ENCODE measurements around the gene COMMD1. TPM values are rescaled to one million over a fixed set of nuclear protein-coding genes. Genes with fewer than 3 reads are reported as not detected.
A peak's percentile ranks its signal among the peaks of the same experiment; 100 is the strongest.
"Not testable (repeated sequence)": the region's sequence is repeated elsewhere in the genome, so short reads cannot be mapped to it uniquely, and the experiment has no call there.

The COMMD1 gene
- polyA plus RNA-seq, 1 donor from 2014 or later: 55.2 TPM

DNA sequence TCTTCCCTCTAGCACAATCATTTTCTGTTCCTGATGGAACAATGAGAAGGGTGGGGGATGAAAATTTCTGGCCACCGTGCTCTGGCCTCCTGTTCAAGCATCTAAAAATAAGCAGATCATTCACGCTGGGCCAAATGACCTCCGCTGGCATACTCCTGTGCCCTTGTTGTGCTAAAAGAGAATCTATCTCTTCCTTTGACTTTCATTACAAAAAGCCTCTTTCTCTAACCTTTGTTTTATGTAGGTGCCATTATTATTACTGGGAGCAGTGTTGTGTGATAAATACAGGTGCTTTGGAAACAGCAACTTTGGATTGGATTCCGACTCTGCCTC is 245.8 kb downstream of the COMMD1 start:
- Mint-ChIP-seq H3K4me3 (no peak overlapping the region), H3K27ac (peak overlapping the region in 1 of 3 donors; percentile 20), H3K27me3 (no peaks in the 10 kb centered on the region), H3K9me3 (peaks cover 0 to 2% (median 0%) of the 10 kb centered on the region in 3 donors), H3K4me1 (peaks cover 0 to 13% (median 10%) of the 10 kb centered on the region in 3 donors), H3K36me3 (peaks cover 7% of the 10 kb centered on the region)

GRCh38 chr2:62152000-62152399 is 246.5 kb downstream of the COMMD1 start:
- Mint-ChIP-seq H3K9me3 (peaks cover 0 to 2% (median 0%) of the 10 kb centered on the region in 3 donors), H3K4me3 (no peak overlapping the region), H3K4me1 (peaks cover 0 to 8% (median 5%) of the 10 kb centered on the region in 3 donors), H3K36me3 (peaks cover 7% of the 10 kb centered on the region), H3K27me3 (no peaks in the 10 kb centered on the region), H3K27ac (no peak overlapping the region)

DNA sequence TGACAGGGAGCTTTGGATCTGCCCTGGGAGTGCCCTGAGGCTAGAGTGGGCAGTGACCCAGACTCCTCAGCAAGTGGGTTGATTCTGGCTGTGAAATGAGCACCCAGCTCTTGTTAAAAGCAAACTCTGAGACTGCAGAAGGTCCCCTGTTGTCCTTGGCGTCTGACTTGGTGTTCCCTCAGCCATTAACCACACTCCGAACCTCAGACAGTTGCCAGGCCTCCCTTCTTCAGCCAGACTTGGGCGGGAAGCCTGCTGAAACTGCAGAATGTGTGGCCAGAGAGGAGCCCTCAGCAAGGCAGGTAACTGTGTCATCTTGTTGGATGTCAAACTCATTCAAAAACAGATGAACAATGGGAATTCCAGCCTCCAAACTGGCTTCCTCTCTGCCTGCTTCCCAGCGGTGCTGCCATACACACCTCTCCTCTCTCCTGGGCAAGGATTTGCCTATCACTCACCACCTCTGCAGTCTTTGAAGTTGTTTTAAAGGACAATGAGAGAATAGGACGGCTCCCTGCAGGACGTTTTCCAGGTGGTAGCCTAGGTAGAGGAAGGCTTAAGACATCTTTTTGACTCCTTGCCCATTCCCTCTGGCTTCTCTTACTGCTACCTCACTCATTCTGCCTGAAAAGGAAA is 251.5 kb downstream of the COMMD1 start:
- H3K27ac Mint-ChIP-seq: no peak overlapping the region
- H3K4me3 Mint-ChIP-seq: no peak overlapping the region
- peaks cover 0 to 2% (median 0%) of the 10 kb centered on the region in 3 donors for H3K9me3 Mint-ChIP-seq

DNA sequence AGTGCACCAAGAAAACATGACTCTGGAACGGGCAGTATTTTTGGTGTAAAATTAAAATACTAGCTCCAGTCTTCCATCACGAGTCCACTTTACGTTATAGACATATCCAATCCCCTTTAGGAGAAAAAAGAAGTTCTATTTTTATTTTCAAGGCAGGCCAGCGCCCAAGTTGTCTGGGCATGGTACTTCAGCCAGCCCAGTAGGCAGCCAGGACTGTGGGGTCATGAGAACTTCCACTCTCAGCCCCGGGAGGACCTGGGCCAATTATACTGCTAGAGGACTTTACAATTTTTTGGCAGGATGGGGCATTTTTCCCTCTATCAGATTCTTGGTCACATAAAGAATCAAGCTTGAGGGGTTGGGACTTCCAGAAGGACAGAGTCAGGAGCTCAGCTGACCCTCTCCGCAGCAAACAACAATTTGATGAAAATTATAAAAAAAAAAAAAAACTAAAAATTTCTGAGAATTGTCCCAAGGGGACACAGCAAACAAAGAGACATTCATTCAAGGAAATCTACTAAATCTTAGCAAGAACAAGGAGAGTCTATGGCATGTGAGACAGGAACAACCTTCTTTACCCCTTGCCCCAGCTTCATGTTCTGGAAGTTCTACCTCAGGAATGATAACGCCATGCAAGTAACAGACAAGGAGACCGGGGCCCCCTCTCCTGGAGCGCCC is 253.1 kb downstream of the COMMD1 start:
- Mint-ChIP-seq H3K9me3 (peaks cover 0 to 2% (median 0%) of the 10 kb centered on the region in 3 donors), H3K4me3 (no peak overlapping the region), H3K4me1 (peaks cover 0 to 3% (median 0%) of the 10 kb centered on the region in 3 donors), H3K27me3 (no peaks in the 10 kb centered on the region), H3K27ac (no peak overlapping the region), H3K36me3 (peaks cover 7% of the 10 kb centered on the region)

More for the DNA sequence above, 251.5 kb downstream of the COMMD1 start:
- peaks cover 9% of the 10 kb centered on the region for H3K36me3 Mint-ChIP-seq
- H3K27me3 Mint-ChIP-seq: no peaks in the 10 kb centered on the region
- peaks cover 0 to 3% (median 0%) of the 10 kb centered on the region in 3 donors for H3K4me1 Mint-ChIP-seq

GRCh38 chr2:62160691-62161090 is 255.2 kb downstream of the COMMD1 start:
- not testable (repeated sequence) for H3K4me1 Mint-ChIP-seq, H3K27me3 Mint-ChIP-seq, H3K9me3 Mint-ChIP-seq, H3K36me3 Mint-ChIP-seq, H3K27ac Mint-ChIP-seq, H3K4me3 Mint-ChIP-seq

DNA sequence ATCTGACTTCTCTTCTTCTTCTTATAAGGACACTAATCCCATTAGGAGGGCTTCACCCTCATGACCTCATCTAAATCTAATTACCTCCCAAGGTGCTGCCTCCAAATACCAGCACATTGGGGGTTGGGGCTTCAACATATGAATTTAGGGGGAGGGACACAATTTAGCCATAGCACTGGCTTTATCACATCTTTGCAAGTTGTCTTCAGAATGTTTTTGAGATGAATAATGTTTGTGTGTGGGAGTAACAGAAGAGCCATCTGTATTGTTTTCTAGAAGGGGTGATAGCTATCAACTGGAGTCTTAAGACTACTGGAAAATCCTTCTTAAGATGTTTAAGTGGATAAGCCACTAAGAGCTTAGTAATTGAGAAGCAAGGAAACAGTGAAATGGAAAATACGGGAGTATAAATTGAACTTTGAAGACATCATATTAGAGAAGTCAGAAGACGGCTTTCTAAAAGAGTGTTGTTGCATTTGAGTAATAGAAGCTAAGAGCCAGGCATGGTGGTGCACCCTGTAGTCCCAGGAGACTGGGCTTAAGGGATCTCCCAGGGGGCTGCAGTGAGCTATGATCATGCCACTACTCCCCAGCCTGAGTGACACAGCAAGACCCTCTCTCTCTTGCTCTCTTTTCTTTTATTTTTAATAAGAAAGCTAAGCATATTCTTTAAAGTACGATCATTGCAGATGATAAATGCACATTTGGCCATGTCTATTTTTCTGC is 257.8 kb downstream of the COMMD1 start:
- Mint-ChIP-seq H3K9me3 (no peaks in the 10 kb centered on the region), H3K27me3 (no peaks in the 10 kb centered on the region), H3K4me1 (peaks cover 0 to 3% (median 0%) of the 10 kb centered on the region in 3 donors), H3K27ac (no peak overlapping the region), H3K36me3 (no peaks in the 10 kb centered on the region), H3K4me3 (no peak overlapping the region)

DNA sequence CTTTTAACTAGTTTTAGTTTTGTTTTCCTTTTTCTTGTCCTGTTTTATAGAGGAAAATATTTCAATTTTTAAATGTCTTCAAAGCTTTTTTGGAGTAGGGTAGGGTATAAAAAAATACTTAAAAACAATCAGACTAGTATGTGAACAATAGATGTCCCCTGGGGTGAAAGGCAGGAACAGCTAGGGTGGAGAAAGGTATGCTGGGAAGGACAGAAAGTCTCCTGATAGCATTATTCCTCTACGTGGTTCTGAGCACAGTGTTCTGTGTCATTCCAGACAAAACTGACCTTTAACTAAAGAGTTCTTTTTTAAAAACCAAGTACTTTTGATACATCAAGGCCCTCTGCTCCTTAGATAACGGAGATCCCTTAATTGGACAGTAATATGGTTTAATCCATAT is 258.4 kb downstream of the COMMD1 start:
- Mint-ChIP-seq H3K4me1 (peaks cover 0 to 3% (median 0%) of the 10 kb centered on the region in 3 donors), H3K4me3 (no peak overlapping the region), H3K36me3 (no peaks in the 10 kb centered on the region), H3K27me3 (no peaks in the 10 kb centered on the region), H3K9me3 (no peaks in the 10 kb centered on the region), H3K27ac (no peak overlapping the region)

GRCh38 chr2:62175728-62176127 is 270.3 kb downstream of the COMMD1 start:
- no peaks in the 10 kb centered on the region for H3K27me3 Mint-ChIP-seq
- no peak overlapping the region for H3K4me3 Mint-ChIP-seq
- H3K36me3 Mint-ChIP-seq: no peaks in the 10 kb centered on the region
- H3K27ac Mint-ChIP-seq: no peak overlapping the region
- no peaks in the 10 kb centered on the region for H3K9me3 Mint-ChIP-seq
- peaks cover 0 to 2% (median 0%) of the 10 kb centered on the region in 3 donors for H3K4me1 Mint-ChIP-seq

GRCh38 chr2:62176801-62177200 is 271.3 kb downstream of the COMMD1 start:
- Mint-ChIP-seq H3K27ac (no peak overlapping the region), H3K9me3 (no peaks in the 10 kb centered on the region), H3K4me3 (no peak overlapping the region), H3K4me1 (peaks cover 0 to 4% (median 2%) of the 10 kb centered on the region in 3 donors), H3K27me3 (no peaks in the 10 kb centered on the region), H3K36me3 (no peaks in the 10 kb centered on the region)

DNA sequence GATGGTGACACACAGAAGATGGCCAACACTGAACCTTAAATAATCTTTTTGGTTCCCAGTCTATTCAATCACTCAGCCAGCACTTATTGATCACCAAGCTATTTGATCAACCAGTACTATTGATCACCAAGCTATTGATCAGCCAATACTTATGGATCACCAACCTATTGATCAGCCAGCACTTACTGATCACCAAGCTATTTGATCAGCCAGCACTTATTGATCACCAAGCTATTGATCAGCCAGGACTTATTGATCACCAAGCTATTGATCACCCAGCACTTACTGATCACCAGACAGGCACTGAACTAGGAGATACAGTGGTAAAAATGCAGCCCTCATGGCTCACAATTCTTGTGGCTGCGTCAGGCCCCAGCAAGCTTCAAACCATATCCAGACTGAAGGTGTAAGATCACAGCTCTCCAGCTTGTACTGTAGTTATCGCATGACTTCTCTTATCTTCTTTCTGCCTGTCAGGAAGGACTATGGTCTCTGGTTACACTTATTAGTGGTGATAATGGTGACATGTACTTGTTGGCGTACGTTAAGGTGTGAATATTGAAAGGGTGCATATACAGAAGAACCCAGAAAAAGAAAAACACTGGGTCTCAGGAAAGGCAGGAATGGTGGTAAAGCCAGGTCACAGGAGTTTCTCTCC is 272.0 kb downstream of the COMMD1 start:
- Mint-ChIP-seq H3K4me3 (no peak overlapping the region), H3K4me1 (peaks cover 0 to 7% (median 2%) of the 10 kb centered on the region in 3 donors), H3K9me3 (no peaks in the 10 kb centered on the region), H3K27me3 (no peaks in the 10 kb centered on the region), H3K36me3 (no peaks in the 10 kb centered on the region), H3K27ac (peak overlapping the region in 1 of 3 donors; percentile 51)

- Mint-ChIP-seq H3K36me3 (no peaks in the 10 kb centered on the region), H3K27ac (no peak overlapping the region), H3K9me3 (no peaks in the 10 kb centered on the region), H3K4me3 (no peak overlapping the region), H3K27me3 (no peaks in the 10 kb centered on the region), H3K4me1 (peaks cover 0 to 7% (median 2%) of the 10 kb centered on the region in 3 donors)
These were observed 273.3 kb downstream of the COMMD1 start for GRCh38 chr2:62178741-62179271.

GRCh38 chr2:62180975-62181374 is 275.5 kb downstream of the COMMD1 start:
- Mint-ChIP-seq H3K36me3 (no peaks in the 10 kb centered on the region), H3K27me3 (no peaks in the 10 kb centered on the region), H3K9me3 (no peaks in the 10 kb centered on the region), H3K4me3 (no peak overlapping the region), H3K27ac (no peak overlapping the region), H3K4me1 (peaks cover 0 to 7% (median 2%) of the 10 kb centered on the region in 3 donors)

DNA sequence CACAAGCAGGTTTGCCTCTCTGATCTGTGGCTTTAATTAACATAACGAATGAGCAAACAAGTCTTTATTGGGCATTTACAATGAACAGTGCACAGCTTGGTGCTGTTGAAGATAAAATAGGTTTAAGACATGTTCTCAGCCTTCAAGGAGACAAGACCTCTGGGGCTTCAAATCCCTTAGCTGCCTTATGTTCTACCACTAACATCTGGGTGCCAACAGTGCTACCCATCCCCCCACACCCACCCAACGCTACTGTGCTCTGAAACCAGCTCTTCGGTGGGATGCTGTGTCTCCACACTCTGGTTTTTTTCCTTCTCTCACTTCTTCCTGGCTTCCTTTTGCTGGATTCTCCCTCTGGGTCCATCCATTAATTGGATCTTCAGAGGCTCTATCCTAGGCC is 276.4 kb downstream of the COMMD1 start:
- H3K27me3 Mint-ChIP-seq: no peaks in the 10 kb centered on the region
- H3K36me3 Mint-ChIP-seq: no peaks in the 10 kb centered on the region
- H3K4me1 Mint-ChIP-seq: peaks cover 0 to 7% (median 2%) of the 10 kb centered on the region in 3 donors
- H3K4me3 Mint-ChIP-seq: no peak overlapping the region
- H3K9me3 Mint-ChIP-seq: no peaks in the 10 kb centered on the region
- H3K27ac Mint-ChIP-seq: no peak overlapping the region

DNA sequence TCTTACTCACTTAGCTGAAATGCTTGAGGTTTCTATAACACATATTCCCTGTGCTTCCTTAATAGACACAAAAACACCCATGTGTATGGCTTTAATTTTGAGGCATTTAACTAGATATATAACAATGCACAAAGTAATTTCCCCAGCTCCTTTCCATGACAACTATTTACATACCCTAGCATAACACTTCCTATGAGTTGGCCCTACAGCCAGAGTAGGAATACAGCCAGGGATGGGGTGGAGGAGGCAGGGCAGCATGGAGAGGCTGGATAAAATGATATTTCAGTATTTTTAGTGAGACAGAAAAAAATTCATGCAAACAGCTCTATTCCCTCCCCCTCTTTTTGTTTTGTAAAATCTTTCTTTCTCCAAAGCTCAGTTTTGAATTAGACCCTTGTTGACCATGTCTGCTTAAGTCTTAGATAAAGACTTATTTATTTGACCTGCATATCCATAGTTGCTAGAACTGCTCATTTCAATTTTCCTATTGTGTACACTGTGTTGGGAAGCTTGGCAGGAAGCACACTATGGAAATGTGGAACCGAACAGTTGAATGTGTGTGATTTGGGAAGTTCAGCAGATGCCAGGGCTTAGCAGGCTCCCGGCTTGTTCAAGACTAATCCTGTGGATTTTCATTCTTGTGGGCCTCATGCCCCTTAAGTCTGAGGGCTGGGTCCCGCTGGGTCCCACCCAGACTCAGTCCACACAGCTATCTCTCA is 279.2 kb downstream of the COMMD1 start:
- H3K4me3 Mint-ChIP-seq: no peak overlapping the region
- H3K36me3 Mint-ChIP-seq: no peaks in the 10 kb centered on the region
- peaks cover 0 to 7% (median 2%) of the 10 kb centered on the region in 3 donors for H3K4me1 Mint-ChIP-seq
- H3K27me3 Mint-ChIP-seq: no peaks in the 10 kb centered on the region
- H3K9me3 Mint-ChIP-seq: no peaks in the 10 kb centered on the region
- no peak overlapping the region for H3K27ac Mint-ChIP-seq

Data from IgD-negative memory B cell (primary cell).